Neural progenitor cell (in vitro differentiated cells): ENCODE results near the gene SRGAP3. TPM values are rescaled to one million over a fixed set of nuclear protein-coding genes. Genes with fewer than 3 reads are reported as not detected.
A peak's percentile ranks its signal among the peaks of the same experiment; 100 is the strongest.

Source experiments
- DNase-seq: peaks from one replicate; pipeline ENCODE4 v3.0.0-alpha.2; 2016; ENCODE audit warnings: low spot score
- H2AFZ ChIP-seq: fragments of 200-600 bp; sonication (generic); replicated peaks from 2 replicates; pipeline ENCODE4 v1.6.1; 2016; ENCODE audit warnings: antibody characterized with exemption
- H3F3A ChIP-seq: fragments of 200-600 bp; sonication (generic); 2 replicates; pipeline ENCODE4 v1.6.1; 2016; ENCODE audit warnings: antibody characterized with exemption, low read depth
- H3K27ac ChIP-seq: fragments of 200-600 bp; sonication (generic); 2 replicates; pipeline ENCODE4 v1.5.1; 2016; ENCODE audit warnings: mild to moderate bottlenecking
- H3K27me3 ChIP-seq: fragments of 200-600 bp; sonication (generic); 2 replicates; pipeline ENCODE4 v1.6.1; 2016; ENCODE audit warnings: mild to moderate bottlenecking, moderate library complexity
- H3K36me3 ChIP-seq: fragments of 200-600 bp; sonication (generic); 2 replicates; pipeline ENCODE4 v1.5.1; 2016
- H3K4me1 ChIP-seq: fragments of 200-600 bp; sonication (generic); 2 replicates; pipeline ENCODE4 v1.6.1; 2016; ENCODE audit warnings: mixed run types
- H3K4me2 ChIP-seq: fragments of 200-600 bp; sonication (generic); 2 replicates; pipeline ENCODE4 v1.6.1; 2016
- H3K4me3 ChIP-seq: fragments of 200-600 bp; sonication (generic); 2 replicates; pipeline ENCODE4 v1.5.1; 2016
- H3K79me2 ChIP-seq: fragments of 200-600 bp; sonication (generic); 2 replicates; pipeline ENCODE4 v1.6.1; 2016; ENCODE audit warnings: low read depth
- H3K9ac ChIP-seq: fragments of 200-600 bp; sonication (generic); 2 replicates; pipeline ENCODE4 v1.6.1; 2016
- H3K9me3 ChIP-seq: fragments of 200-600 bp; sonication (generic); 2 replicates; pipeline ENCODE4 v1.5.1; 2016; ENCODE audit warnings: low read depth
- H4K20me1 ChIP-seq: fragments of 200-600 bp; sonication (generic); 2 replicates; pipeline ENCODE4 v1.6.1; 2016; ENCODE audit warnings: low read depth
- H3K27ac Mint-ChIP-seq: 3 replicates; pipeline ENCODE4 v1.8.0; 2021; ENCODE audit warnings: mixed read lengths
- H3K27me3 Mint-ChIP-seq: 2 replicates; pipeline ENCODE4 v1.8.0; 2022; ENCODE audit warnings: low read depth, mild to moderate bottlenecking, inconsistent platforms, moderate library complexity, mixed read lengths; ENCODE audit not compliant: insufficient read depth
- H3K36me3 Mint-ChIP-seq: 3 replicates; pipeline ENCODE4 v1.8.0; 2021; ENCODE audit warnings: mixed read lengths
- H3K4me1 Mint-ChIP-seq: 3 replicates; pipeline ENCODE4 v1.8.0; 2021; ENCODE audit warnings: mixed read lengths
- H3K4me3 Mint-ChIP-seq: 3 replicates; pipeline ENCODE4 v1.8.0; 2021; ENCODE audit warnings: mild to moderate bottlenecking, moderate library complexity, mixed read lengths
- H3K9me3 Mint-ChIP-seq: 3 replicates; pipeline ENCODE4 v1.8.0; 2020; ENCODE audit warnings: mixed read lengths
- CTCF ChIP-seq: fragments of 200-600 bp; sonication (generic); IDR thresholded peaks from 2 replicates; pipeline ENCODE4 v1.5.1; 2017; ENCODE audit warnings: antibody characterized with exemption, mild to moderate bottlenecking
- EZH2 ChIP-seq: fragments of 200-600 bp; sonication (generic); IDR thresholded peaks from 2 replicates; pipeline ENCODE4 v1.6.1; 2017; ENCODE audit warnings: antibody characterized with exemption, mild to moderate bottlenecking, moderate library complexity
- EZH2phosphoT487 ChIP-seq: fragments of 200-600 bp; sonication (generic); IDR thresholded peaks from 2 replicates; pipeline ENCODE4 v1.6.1; 2017; ENCODE audit warnings: antibody characterized with exemption
- total RNA-seq: library from RNA; depleted of rRNA; stranded (reverse); fragments of >200 nt; gene quantifications from 2 replicates; pipeline ENCODE4 v1.2.3, GENCODE V29; 2015; ENCODE audit warnings: low replicate concordance

Gene SRGAP3
- total RNA-seq, 1 donor from 2014 or later = 59.3 TPM

- Histone ChIP-seq H3K4me2 (peak overlapping the region; percentile 68), H3K4me1 (peaks cover 53% of the 10 kb centered on the region), H3K9ac (no peak overlapping the region), H3K79me2 (peaks cover 15% of the 10 kb centered on the region), H3K36me3 (no peaks in the 10 kb centered on the region), H3K27ac (peak overlapping the region; percentile 88), H3K4me3 (peak overlapping the region; percentile 19), H3K9me3 (no peaks in the 10 kb centered on the region), H4K20me1 (peaks cover 35% of the 10 kb centered on the region), H3K27me3 (no peaks in the 10 kb centered on the region), H3F3A (peaks cover 30% of the 10 kb centered on the region), H2AFZ (no peak overlapping the region)
- Mint-ChIP-seq H3K4me3 (peak overlapping the region; percentile 67), H3K27ac (peak overlapping the region; percentile 94), H3K36me3 (peaks cover 25% of the 10 kb centered on the region), H3K9me3 (peaks cover 2% of the 10 kb centered on the region), H3K4me1 (peaks cover 78% of the 10 kb centered on the region), H3K27me3 (peaks cover 6% of the 10 kb centered on the region)
- DNase-seq = no peak
- no peak for TF ChIP-seq EZH2phosphoT487
- no peak for TF ChIP-seq EZH2
- TF ChIP-seq CTCF = no peak
Observed at GRCh38 chr3:9183011-9183410, 66.4 kb downstream of the SRGAP3 start.

- Histone ChIP-seq H2AFZ (no peak overlapping the region), H3K4me1 (peaks cover 33% of the 10 kb centered on the region), H3K27ac (no peak overlapping the region), H3K9ac (no peak overlapping the region), H4K20me1 (peaks cover 20% of the 10 kb centered on the region), H3K4me3 (no peak overlapping the region), H3K4me2 (no peak overlapping the region), H3K36me3 (no peaks in the 10 kb centered on the region), H3F3A (peaks cover 30% of the 10 kb centered on the region), H3K9me3 (no peaks in the 10 kb centered on the region), H3K27me3 (no peaks in the 10 kb centered on the region), H3K79me2 (peaks cover 15% of the 10 kb centered on the region)
- Mint-ChIP-seq H3K4me1 (peaks cover 68% of the 10 kb centered on the region), H3K9me3 (peaks cover 2% of the 10 kb centered on the region), H3K27ac (peak overlapping the region; percentile 57), H3K27me3 (peaks cover 4% of the 10 kb centered on the region), H3K36me3 (peaks cover 30% of the 10 kb centered on the region), H3K4me3 (no peak overlapping the region)
- TF ChIP-seq CTCF = no peak
- TF ChIP-seq EZH2phosphoT487 = no peak
- no peak for TF ChIP-seq EZH2
- DNase-seq = no peak
Observed at GRCh38 chr3:9180764-9181117, 68.7 kb downstream of the SRGAP3 start.

DNA sequence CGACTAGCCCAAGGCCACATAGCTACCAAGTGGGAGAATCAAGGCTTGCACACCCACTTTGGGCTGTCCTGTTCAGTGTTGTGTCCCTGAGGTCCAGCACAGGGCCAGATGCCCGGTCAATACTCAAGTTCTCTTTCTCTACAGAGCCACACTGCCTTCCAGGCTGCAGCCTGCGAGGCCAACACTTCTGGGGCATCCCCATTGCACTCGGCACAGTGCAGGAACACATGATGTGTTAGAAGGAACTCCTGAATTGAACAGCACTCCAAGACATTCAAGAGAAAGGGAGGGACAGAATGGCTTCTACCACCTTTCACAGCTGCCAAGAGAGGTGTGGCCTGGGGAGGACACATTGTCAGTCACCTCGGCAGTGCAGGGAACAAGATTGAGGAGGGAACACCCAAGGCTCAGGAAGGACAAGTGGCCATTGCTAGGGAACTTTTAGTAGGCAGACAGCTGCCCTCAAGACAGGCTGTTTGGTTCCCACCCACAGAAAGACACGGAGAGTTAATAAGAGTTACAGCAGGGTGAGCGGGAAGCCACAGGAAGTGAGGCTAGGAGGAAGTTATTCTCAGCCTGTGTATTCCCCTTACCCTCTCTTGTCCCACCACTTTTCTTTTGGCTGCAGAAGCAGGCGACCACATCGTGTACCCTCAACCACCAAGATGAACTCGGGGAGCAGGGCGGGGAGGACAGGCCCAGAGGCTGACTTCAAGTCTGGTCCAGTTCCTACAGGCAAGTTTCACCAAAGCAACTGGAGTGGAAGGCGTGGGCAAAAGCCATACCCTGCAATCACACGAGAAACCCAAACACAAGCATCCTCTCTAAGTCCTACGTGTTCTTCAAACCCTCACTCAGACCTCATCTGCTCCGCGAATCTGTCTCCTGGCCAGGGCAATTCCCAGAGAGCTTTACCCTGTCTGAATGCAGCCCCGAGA lies 69.4 kb downstream of the SRGAP3 start:
- Histone ChIP-seq H3F3A (peaks cover 25% of the 10 kb centered on the region), H3K9me3 (no peaks in the 10 kb centered on the region), H4K20me1 (peaks cover 18% of the 10 kb centered on the region), H3K36me3 (no peaks in the 10 kb centered on the region), H3K4me3 (no peak overlapping the region), H3K4me2 (no peak overlapping the region), H3K27me3 (no peaks in the 10 kb centered on the region), H3K9ac (no peak overlapping the region), H3K4me1 (peaks cover 26% of the 10 kb centered on the region), H3K79me2 (peaks cover 15% of the 10 kb centered on the region), H2AFZ (no peak overlapping the region), H3K27ac (no peak overlapping the region)
- Mint-ChIP-seq H3K4me1 (peaks cover 63% of the 10 kb centered on the region), H3K27ac (peak overlapping the region; percentile 57), H3K27me3 (peaks cover 4% of the 10 kb centered on the region), H3K4me3 (no peak overlapping the region), H3K36me3 (peaks cover 28% of the 10 kb centered on the region), H3K9me3 (peaks cover 2% of the 10 kb centered on the region)
- TF ChIP-seq EZH2phosphoT487 (no peak), EZH2 (no peak), CTCF (no peak)
- no peak for DNase-seq
